Measurements from ENCODE around the gene RTN4R.

GRCh38 chr22:20196094-20196842 lies 71.8 kb downstream of the RTN4R start:
- TF ChIP-seq FOXK2 (IDR thresholded peaks at IDR 0.05) = no peak
- no peak for TF ChIP-seq BHLHE40 (IDR thresholded peaks at IDR 0.05; ENCODE audit: borderline replicate concordance)

All from HEK293T (cell line).